ENCODE data around the gene CDC42SE1.
A peak's percentile ranks its signal among the peaks of the same experiment; 100 is the strongest.

CDC42SE1 gene

GRCh38 chr1:151026460-151026859, 33.0 kb downstream of the CDC42SE1 start:
- no peak for FAIRE-seq

GRCh38 chr1:151024540-151025146, 34.8 kb downstream of the CDC42SE1 start:
- TF ChIP-seq CTCF (IDR thresholded peaks at IDR 0.05; ENCODE audit: insufficient read depth, missing control alignments), result peak; percentile 81
- DNase-seq (ENCODE audit: insufficient read length, low spot score) (peak; percentile 73), FAIRE-seq (no peak)

More at GRCh38 chr1:151026460-151026859, 33.0 kb downstream of the CDC42SE1 start:
- DNase-seq (ENCODE audit: insufficient read length, low spot score), result no peak
- TF ChIP-seq CTCF (IDR thresholded peaks at IDR 0.05; ENCODE audit: insufficient read depth, missing control alignments), result no peak

DNA sequence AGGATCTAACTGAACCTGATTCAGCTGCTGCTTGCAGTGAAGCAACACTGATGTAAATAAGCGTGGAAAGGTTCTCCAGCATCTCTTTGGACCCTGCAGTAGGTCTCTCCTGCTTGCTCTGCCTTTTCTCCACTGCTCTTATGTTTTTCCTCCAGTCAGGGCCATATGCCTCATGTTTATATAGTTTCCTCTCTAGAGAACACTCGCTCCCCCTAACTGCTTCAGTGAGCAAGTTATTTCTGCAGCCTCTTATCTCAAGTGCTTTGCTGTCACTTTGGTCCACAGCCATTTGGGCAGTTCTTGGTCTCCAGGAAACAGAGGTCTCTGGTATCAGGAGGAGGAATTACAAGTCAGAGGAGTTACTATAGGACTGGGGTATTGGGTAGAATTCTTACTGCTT, 45.9 kb downstream of the CDC42SE1 start:
- no peak for TF ChIP-seq CTCF (IDR thresholded peaks at IDR 0.05; ENCODE audit: insufficient read depth, missing control alignments)
- DNase-seq (ENCODE audit: insufficient read length, low spot score) (no peak), FAIRE-seq (no peak)

- no peak for TF ChIP-seq CTCF (IDR thresholded peaks at IDR 0.05; ENCODE audit: insufficient read depth, missing control alignments)
- DNase-seq (ENCODE audit: insufficient read length, low spot score), result no peak
- no peak for FAIRE-seq
Measured at GRCh38 chr1:151012684-151013471, 46.5 kb downstream of the CDC42SE1 start.

DNA sequence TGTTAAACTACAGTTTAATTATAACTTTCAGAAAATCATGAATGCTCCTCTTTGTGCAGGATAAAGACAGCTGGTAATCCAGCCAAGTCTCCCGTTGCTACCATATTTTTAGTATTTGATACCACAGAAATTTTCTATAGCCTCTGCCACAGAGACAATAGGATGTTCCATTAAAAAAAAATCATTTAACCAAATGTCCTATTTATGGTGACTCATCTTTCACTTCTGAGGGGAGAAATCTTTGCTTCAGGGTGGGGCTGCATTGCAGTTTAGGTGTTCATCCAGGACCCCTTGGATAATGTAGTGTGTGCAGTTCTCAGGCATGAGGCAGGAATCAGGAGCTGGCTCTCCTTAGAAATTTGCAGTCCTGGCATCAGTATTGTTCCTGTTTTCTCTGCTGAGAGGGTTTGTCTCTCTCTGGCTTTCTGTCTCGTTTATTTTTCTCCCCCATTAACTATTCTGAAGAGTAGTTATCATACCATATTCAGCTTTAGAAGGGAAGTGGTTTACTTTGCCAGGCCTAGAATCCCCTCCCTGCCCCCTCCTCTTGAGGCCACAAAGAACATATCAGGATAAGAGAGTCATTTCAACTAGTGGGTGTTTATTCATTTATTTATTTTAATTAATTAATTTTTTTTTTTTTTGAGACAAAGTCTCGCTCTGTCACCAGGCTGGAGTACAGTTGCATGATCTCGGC, 48.1 kb downstream of the CDC42SE1 start:
- DNase-seq (ENCODE audit: insufficient read length, low spot score) (no peak), FAIRE-seq (no peak)
- TF ChIP-seq CTCF (IDR thresholded peaks at IDR 0.05; ENCODE audit: insufficient read depth, missing control alignments), result no peak

- TF ChIP-seq CTCF (IDR thresholded peaks at IDR 0.05; ENCODE audit: insufficient read depth, missing control alignments), result no peak
- no peak for FAIRE-seq
Measured at GRCh38 chr1:151010346-151010726, 49.1 kb downstream of the CDC42SE1 start.

More at GRCh38 chr1:151010346-151010726, 49.1 kb downstream of the CDC42SE1 start:
- no peak for DNase-seq (ENCODE audit: insufficient read length, low spot score)

All from D721Med (cell line).